ENCODE data around the gene RDH16. TPM values are rescaled to one million over a fixed set of nuclear protein-coding genes. Genes with fewer than 3 reads are reported as not detected.
"Not testable (repeated sequence)": the region's sequence is repeated elsewhere in the genome, so short reads cannot be mapped to it uniquely, and the experiment has no call there.

Gene RDH16
- total and polyA plus RNA-seq, 2 donors (not counting 1 experiment from before 2014, with no cell fraction given): 1.1 to 1.5 TPM

DNA sequence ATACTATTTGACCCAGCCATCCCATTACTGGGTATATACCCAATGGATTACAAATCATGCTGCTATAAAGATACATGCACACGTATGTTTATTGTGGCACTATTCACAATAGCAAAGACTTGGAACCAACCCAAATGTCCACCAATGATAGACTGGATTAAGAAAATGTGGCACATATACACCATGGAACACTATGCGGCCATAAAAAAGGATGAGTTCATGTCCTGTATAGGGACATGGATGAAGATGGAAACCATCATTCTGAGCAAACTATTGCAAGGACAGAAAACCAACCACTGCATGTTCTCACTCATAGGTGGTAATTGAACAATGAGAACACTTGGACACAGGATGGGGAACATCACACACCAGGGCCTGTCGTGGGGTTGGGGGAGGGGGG lies 16.8 kb upstream of the RDH16 start:
- H3K79me2 ChIP-seq (ENCODE audit: control insufficient read depth, insufficient read depth, low read length); H3K27ac Mint-ChIP-seq; H2AFZ ChIP-seq (ENCODE audit: insufficient read depth, low read depth, low read length, poor library complexity, severe bottlenecking); CTCF ChIA-PET; DNase-seq; H3K4me3 Mint-ChIP-seq; H3K4me2 ChIP-seq (replicated peaks; ENCODE audit: low read depth, low read length, poor library complexity, severe bottlenecking); intact Hi-C loops (cut with micrococcal nuclease); POLR2A ChIA-PET; H3K9me3 ChIP-seq (ENCODE audit: control extremely low read depth in 1 of 3, control insufficient read depth in 2 of 3, insufficient read depth in 1 of 3, low read length in 2 of 3); H3K9me3 Mint-ChIP-seq (ENCODE audit: insufficient read depth); H3K27ac ChIP-seq (ENCODE audit: low read length in 2 of 2); H3K4me1 ChIP-seq (ENCODE audit: control insufficient read depth in 2 of 2, insufficient read depth in 2 of 2, low read length in 2 of 2); H3K4me3 ChIP-seq (ENCODE audit: control extremely low read depth in 1 of 5, extremely low read depth in 1 of 5, insufficient read depth in 1 of 5, low read depth in 2 of 5, low read length in 4 of 5); H3K4me1 Mint-ChIP-seq; H3K9ac ChIP-seq (ENCODE audit: low read length); H4K20me1 ChIP-seq (ENCODE audit: control insufficient read depth, insufficient read depth, low read length, poor library complexity, severe bottlenecking); H3K27me3 Mint-ChIP-seq; H3K27me3 ChIP-seq (replicated peaks in 1 of 4; ENCODE audit: control extremely low read depth in 1 of 4, control insufficient read depth in 3 of 4, insufficient read depth in 4 of 4, low read length in 3 of 4); H3K36me3 ChIP-seq (replicated peaks in 1 of 2; ENCODE audit: control extremely low read depth in 1 of 2, control insufficient read depth in 1 of 2, extremely low read depth in 1 of 2, insufficient read depth in 2 of 2, low read length in 1 of 2); ATAC-seq (ENCODE audit: low read depth): not testable (repeated sequence)
- no CpG with 5 or more reads among the region's 3 CpGs for WGBS (ENCODE audit: insufficient coverage)

DNA sequence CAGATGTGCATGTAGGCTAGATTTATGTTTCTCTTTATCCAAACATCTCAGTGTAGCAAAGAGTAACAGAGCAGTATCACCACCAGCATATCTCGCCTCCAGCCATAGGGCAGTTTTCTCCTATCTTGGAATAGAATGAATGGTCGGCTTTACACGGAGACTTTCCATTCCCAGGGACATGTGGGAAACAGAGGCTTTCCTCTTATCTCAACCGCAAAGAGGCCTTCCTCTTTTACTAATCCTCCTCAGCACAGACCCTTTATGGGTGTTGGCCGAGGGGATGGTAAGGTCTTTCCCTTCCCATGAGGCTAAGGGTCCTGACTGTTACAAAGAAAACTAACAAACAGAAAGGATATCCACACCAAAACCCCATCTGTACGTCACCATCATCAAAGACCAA lies 11.5 kb upstream of the RDH16 start:
- DNase-seq; intact Hi-C loops (cut with micrococcal nuclease); H3K4me1 Mint-ChIP-seq; POLR2A ChIA-PET; H3K27ac ChIP-seq (ENCODE audit: low read length in 2 of 2); H3K4me2 ChIP-seq (replicated peaks; ENCODE audit: low read depth, low read length, poor library complexity, severe bottlenecking); H3K9ac ChIP-seq (ENCODE audit: low read length); H3K4me3 Mint-ChIP-seq; H3K4me1 ChIP-seq (ENCODE audit: control insufficient read depth in 2 of 2, insufficient read depth in 2 of 2, low read length in 2 of 2); H2AFZ ChIP-seq (ENCODE audit: insufficient read depth, low read depth, low read length, poor library complexity, severe bottlenecking); H3K27me3 ChIP-seq (replicated peaks in 1 of 4; ENCODE audit: control extremely low read depth in 1 of 4, control insufficient read depth in 3 of 4, insufficient read depth in 4 of 4, low read length in 3 of 4); ATAC-seq (ENCODE audit: low read depth); H3K9me3 Mint-ChIP-seq (ENCODE audit: insufficient read depth); H4K20me1 ChIP-seq (ENCODE audit: control insufficient read depth, insufficient read depth, low read length, poor library complexity, severe bottlenecking); H3K27me3 Mint-ChIP-seq; H3K36me3 ChIP-seq (replicated peaks in 1 of 2; ENCODE audit: control extremely low read depth in 1 of 2, control insufficient read depth in 1 of 2, extremely low read depth in 1 of 2, insufficient read depth in 2 of 2, low read length in 1 of 2); H3K4me3 ChIP-seq (ENCODE audit: control extremely low read depth in 1 of 5, extremely low read depth in 1 of 5, insufficient read depth in 1 of 5, low read depth in 2 of 5, low read length in 4 of 5); CTCF ChIA-PET; H3K27ac Mint-ChIP-seq; H3K79me2 ChIP-seq (ENCODE audit: control insufficient read depth, insufficient read depth, low read length); H3K9me3 ChIP-seq (ENCODE audit: control extremely low read depth in 1 of 3, control insufficient read depth in 2 of 3, insufficient read depth in 1 of 3, low read length in 2 of 3): not testable (repeated sequence)
- WGBS (ENCODE audit: insufficient coverage): no CpG with 5 or more reads among the region's 6 CpGs

DNA sequence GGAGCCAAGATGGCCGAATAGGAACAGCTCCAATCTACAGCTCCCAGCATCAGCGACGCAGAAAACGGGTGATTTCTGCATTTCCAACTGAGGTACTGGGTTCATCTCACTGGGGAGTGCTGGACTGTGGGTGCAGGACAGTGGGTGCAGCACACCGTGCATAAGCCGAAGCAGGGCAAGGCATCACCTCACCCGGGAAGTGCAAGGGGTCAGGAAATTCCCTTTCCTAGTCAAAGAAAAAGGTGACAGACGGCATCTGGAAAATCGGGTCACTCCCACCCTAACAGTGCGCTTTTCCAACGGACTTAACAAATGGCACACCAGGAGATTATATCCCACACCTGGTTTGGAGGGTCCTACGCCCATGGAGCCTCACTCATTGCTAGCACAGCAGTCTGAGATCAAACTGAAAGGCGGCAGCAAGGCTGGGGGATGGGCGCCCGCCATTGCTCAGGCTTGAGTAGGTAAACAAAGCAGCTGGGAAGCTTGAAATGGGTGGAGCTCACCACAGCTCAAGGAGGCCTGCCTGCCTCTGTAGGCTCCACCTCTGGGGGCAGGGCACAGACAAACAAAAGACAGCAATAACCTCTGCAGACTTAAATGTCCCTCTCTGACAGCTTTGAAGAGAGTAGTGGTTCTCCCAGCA lies 8.7 kb upstream of the RDH16 start:
- not testable (repeated sequence) for ATAC-seq (ENCODE audit: low read depth)

DNA sequence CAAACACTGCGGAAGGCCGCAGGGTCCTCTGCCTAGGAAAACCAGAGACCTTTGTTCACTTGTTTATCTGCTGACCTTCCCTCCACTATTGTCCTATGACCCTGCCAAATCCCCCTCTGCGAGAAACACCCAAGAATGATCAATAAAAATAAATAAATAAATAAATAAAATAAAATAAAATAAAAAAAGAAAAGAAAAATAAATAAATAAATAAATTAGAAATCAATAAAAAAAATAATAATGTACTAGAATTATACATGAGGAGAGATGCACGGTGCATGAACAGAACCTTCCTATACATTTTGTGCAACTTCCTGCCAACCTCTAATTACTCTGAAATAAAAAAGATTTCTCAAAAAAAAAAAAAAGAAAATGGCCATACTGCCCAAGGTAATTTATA lies 7.7 kb upstream of the RDH16 start:
- H3K9ac ChIP-seq (ENCODE audit: low read length); H3K27ac Mint-ChIP-seq; intact Hi-C loops (cut with micrococcal nuclease); H3K36me3 ChIP-seq (replicated peaks in 1 of 2; ENCODE audit: control extremely low read depth in 1 of 2, control insufficient read depth in 1 of 2, extremely low read depth in 1 of 2, insufficient read depth in 2 of 2, low read length in 1 of 2); H3K4me1 Mint-ChIP-seq; H2AFZ ChIP-seq (ENCODE audit: insufficient read depth, low read depth, low read length, poor library complexity, severe bottlenecking); CTCF ChIA-PET; H3K27me3 ChIP-seq (replicated peaks in 1 of 4; ENCODE audit: control extremely low read depth in 1 of 4, control insufficient read depth in 3 of 4, insufficient read depth in 4 of 4, low read length in 3 of 4); H3K4me2 ChIP-seq (replicated peaks; ENCODE audit: low read depth, low read length, poor library complexity, severe bottlenecking); H3K27me3 Mint-ChIP-seq; DNase-seq; H3K4me1 ChIP-seq (ENCODE audit: control insufficient read depth in 2 of 2, insufficient read depth in 2 of 2, low read length in 2 of 2); H3K9me3 ChIP-seq (ENCODE audit: control extremely low read depth in 1 of 3, control insufficient read depth in 2 of 3, insufficient read depth in 1 of 3, low read length in 2 of 3); H3K4me3 ChIP-seq (ENCODE audit: control extremely low read depth in 1 of 5, extremely low read depth in 1 of 5, insufficient read depth in 1 of 5, low read depth in 2 of 5, low read length in 4 of 5); ATAC-seq (ENCODE audit: low read depth); POLR2A ChIA-PET; H3K4me3 Mint-ChIP-seq; H3K27ac ChIP-seq (ENCODE audit: low read length in 2 of 2); H4K20me1 ChIP-seq (ENCODE audit: control insufficient read depth, insufficient read depth, low read length, poor library complexity, severe bottlenecking); H3K9me3 Mint-ChIP-seq (ENCODE audit: insufficient read depth); H3K79me2 ChIP-seq (ENCODE audit: control insufficient read depth, insufficient read depth, low read length): not testable (repeated sequence)
- WGBS (ENCODE audit: insufficient coverage): no CpG with 5 or more reads among the region's 4 CpGs

More for the DNA sequence above, 8.7 kb upstream of the RDH16 start:
- DNase-seq; H3K9me3 Mint-ChIP-seq (ENCODE audit: insufficient read depth); H3K27ac Mint-ChIP-seq; POLR2A ChIA-PET; H3K27ac ChIP-seq (ENCODE audit: low read length in 2 of 2); H4K20me1 ChIP-seq (ENCODE audit: control insufficient read depth, insufficient read depth, low read length, poor library complexity, severe bottlenecking); H3K4me1 ChIP-seq (ENCODE audit: control insufficient read depth in 2 of 2, insufficient read depth in 2 of 2, low read length in 2 of 2); H3K9ac ChIP-seq (ENCODE audit: low read length); H3K27me3 Mint-ChIP-seq; H2AFZ ChIP-seq (ENCODE audit: insufficient read depth, low read depth, low read length, poor library complexity, severe bottlenecking); H3K79me2 ChIP-seq (ENCODE audit: control insufficient read depth, insufficient read depth, low read length); H3K4me1 Mint-ChIP-seq; H3K9me3 ChIP-seq (ENCODE audit: control extremely low read depth in 1 of 3, control insufficient read depth in 2 of 3, insufficient read depth in 1 of 3, low read length in 2 of 3); H3K4me3 ChIP-seq (ENCODE audit: control extremely low read depth in 1 of 5, extremely low read depth in 1 of 5, insufficient read depth in 1 of 5, low read depth in 2 of 5, low read length in 4 of 5); intact Hi-C loops (cut with micrococcal nuclease); H3K27me3 ChIP-seq (replicated peaks in 1 of 4; ENCODE audit: control extremely low read depth in 1 of 4, control insufficient read depth in 3 of 4, insufficient read depth in 4 of 4, low read length in 3 of 4); CTCF ChIA-PET; H3K36me3 ChIP-seq (replicated peaks in 1 of 2; ENCODE audit: control extremely low read depth in 1 of 2, control insufficient read depth in 1 of 2, extremely low read depth in 1 of 2, insufficient read depth in 2 of 2, low read length in 1 of 2); H3K4me3 Mint-ChIP-seq; H3K4me2 ChIP-seq (replicated peaks; ENCODE audit: low read depth, low read length, poor library complexity, severe bottlenecking): not testable (repeated sequence)
- WGBS (ENCODE audit: insufficient coverage): 97% methylated on average over 10 of the region's 15 CpGs

All from B cell (primary cell).